ENCODE data around the gene CEL. TPM values are rescaled to one million over a fixed set of nuclear protein-coding genes. Genes with fewer than 3 reads are reported as not detected.

Gene CEL
- total and polyA plus RNA-seq, 4 donors = 0.66 to 6.3 (median 0.86) TPM

DNA sequence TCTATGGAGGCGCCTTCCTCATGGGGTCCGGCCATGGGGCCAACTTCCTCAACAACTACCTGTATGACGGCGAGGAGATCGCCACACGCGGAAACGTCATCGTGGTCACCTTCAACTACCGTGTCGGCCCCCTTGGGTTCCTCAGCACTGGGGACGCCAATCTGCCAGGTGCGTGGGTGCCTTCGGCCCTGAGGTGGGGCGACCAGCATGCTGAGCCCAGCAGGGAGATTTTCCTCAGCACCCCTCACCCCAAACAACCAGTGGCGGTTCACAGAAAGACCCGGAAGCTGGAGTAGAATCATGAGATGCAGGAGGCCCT lies 3.2 kb downstream of the CEL start:
- no peak overlapping the region for H3K27ac ChIP-seq (ENCODE audit: low read depth in 1 of 2, low read length in 1 of 2)
- H3K4me1 ChIP-seq (ENCODE audit: control insufficient read depth in 5 of 5, insufficient read depth in 5 of 5, low read length in 5 of 5) = peaks cover 0 to 3% (median 0%) of the 10 kb centered on the region in 5 donors
- TF ChIP-seq, protein P1, sequence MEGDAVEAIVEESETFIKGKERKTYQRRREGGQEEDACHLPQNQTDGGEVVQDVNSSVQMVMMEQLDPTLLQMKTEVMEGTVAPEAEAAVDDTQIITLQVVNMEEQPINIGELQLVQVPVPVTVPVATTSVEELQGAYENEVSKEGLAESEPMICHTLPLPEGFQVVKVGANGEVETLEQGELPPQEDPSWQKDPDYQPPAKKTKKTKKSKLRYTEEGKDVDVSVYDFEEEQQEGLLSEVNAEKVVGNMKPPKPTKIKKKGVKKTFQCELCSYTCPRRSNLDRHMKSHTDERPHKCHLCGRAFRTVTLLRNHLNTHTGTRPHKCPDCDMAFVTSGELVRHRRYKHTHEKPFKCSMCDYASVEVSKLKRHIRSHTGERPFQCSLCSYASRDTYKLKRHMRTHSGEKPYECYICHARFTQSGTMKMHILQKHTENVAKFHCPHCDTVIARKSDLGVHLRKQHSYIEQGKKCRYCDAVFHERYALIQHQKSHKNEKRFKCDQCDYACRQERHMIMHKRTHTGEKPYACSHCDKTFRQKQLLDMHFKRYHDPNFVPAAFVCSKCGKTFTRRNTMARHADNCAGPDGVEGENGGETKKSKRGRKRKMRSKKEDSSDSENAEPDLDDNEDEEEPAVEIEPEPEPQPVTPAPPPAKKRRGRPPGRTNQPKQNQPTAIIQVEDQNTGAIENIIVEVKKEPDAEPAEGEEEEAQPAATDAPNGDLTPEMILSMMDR (IDR thresholded peaks at IDR 0.05; ENCODE audit: control extremely low read depth, extremely low read depth) = no peak
- DNase-seq = no peak
- H3K36me3 ChIP-seq (ENCODE audit: control insufficient read depth in 4 of 4, insufficient read depth in 4 of 4, low read length in 4 of 4) = peaks cover 0 to 8% (median 0%) of the 10 kb centered on the region in 4 donors
- no peak for ATAC-seq (ENCODE audit: insufficient read depth, low FRiP score)
- 90 to 94% methylated on average over 17 of the region's 17 CpGs for WGBS, 2 donors
- no peaks in the 10 kb centered on the region for H3K9me3 ChIP-seq (ENCODE audit: control insufficient read depth in 4 of 4, insufficient read depth in 3 of 4, low read length in 3 of 4)
- no peaks in the 10 kb centered on the region for H3K27me3 ChIP-seq (ENCODE audit: control insufficient read depth in 3 of 3, insufficient read depth in 3 of 3, low read length in 2 of 3)
- no peak overlapping the region for H3K4me3 ChIP-seq
- no peak overlapping the region for H3K9ac ChIP-seq (ENCODE audit: insufficient read depth in 1 of 2, low read length in 2 of 2)

DNA sequence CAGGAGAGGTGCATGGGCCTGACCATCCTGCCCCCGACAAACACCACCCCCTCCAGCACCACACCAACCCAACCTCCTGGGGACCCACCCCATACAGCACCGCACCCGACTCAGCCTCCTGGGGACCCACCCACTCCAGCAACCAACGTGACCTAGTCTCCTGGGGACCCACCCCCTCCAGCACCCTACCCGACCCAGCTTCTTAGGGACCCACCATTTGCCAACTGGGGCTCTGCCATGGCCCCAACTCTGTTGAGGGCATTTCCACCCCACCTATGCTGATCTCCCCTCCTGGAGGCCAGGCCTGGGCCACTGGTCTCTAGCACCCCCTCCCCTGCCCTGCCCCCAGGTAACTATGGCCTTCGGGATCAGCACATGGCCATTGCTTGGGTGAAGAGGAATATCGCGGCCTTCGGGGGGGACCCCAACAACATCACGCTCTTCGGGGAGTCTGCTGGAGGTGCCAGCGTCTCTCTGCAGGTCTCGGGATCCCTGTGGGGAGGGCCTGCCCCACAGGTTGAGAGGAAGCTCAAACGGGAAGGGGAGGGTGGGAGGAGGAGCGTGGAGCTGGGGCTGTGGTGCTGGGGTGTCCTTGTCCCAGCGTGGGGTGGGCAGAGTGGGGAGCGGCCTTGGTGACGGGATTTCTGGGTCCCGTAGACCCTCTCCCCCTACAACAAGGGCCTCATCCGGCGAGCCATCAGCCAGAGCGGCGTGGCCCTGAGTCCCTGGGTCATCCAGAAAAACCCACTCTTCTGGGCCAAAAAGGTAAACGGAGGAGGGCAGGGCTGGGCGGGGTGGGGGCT lies 4.6 kb downstream of the CEL start:
- Histone ChIP-seq H3K9me3 (ENCODE audit: control insufficient read depth in 4 of 4, insufficient read depth in 3 of 4, low read length in 3 of 4) (no peaks in the 10 kb centered on the region), H3K27ac (ENCODE audit: low read depth in 1 of 2, low read length in 1 of 2) (no peak overlapping the region), H3K4me1 (ENCODE audit: control insufficient read depth in 5 of 5, insufficient read depth in 5 of 5, low read length in 5 of 5) (peaks cover 0 to 1% (median 0%) of the 10 kb centered on the region in 5 donors), H3K9ac (ENCODE audit: insufficient read depth in 1 of 2, low read length in 2 of 2) (no peak overlapping the region), H3K27me3 (ENCODE audit: control insufficient read depth in 3 of 3, insufficient read depth in 3 of 3, low read length in 2 of 3) (no peaks in the 10 kb centered on the region), H3K36me3 (ENCODE audit: control insufficient read depth in 4 of 4, insufficient read depth in 4 of 4, low read length in 4 of 4) (peaks cover 0 to 10% (median 0%) of the 10 kb centered on the region in 4 donors), H3K4me3 (no peak overlapping the region)
- no peak for ATAC-seq (ENCODE audit: insufficient read depth, low FRiP score)
- DNase-seq = no peak
- 93 to 94% methylated on average over 25 of the region's 25 CpGs for WGBS, 2 donors
- TF ChIP-seq, protein P1 (IDR thresholded peaks at IDR 0.05; ENCODE audit: control extremely low read depth, extremely low read depth) = no peak

DNA sequence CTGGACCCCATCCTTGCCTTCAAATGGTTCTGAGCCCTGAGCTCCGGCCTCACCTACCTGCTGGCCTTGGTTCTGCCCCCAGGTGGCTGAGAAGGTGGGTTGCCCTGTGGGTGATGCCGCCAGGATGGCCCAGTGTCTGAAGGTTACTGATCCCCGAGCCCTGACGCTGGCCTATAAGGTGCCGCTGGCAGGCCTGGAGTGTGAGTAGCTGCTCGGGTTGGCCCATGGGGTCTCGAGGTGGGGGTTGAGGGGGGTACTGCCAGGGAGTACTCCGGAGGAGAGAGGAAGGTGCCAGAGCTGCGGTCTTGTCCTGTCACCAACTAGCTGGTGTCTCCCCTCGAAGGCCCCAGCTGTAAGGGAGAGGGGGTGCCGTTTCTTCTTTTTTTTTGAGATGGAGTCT lies 5.2 kb downstream of the CEL start:
- Histone ChIP-seq H3K4me3 (no peak overlapping the region), H3K36me3 (ENCODE audit: control insufficient read depth in 4 of 4, insufficient read depth in 4 of 4, low read length in 4 of 4) (peaks cover 0 to 10% (median 0%) of the 10 kb centered on the region in 4 donors), H3K27me3 (ENCODE audit: control insufficient read depth in 3 of 3, insufficient read depth in 3 of 3, low read length in 2 of 3) (no peaks in the 10 kb centered on the region), H3K9ac (ENCODE audit: insufficient read depth in 1 of 2, low read length in 2 of 2) (no peak overlapping the region), H3K27ac (ENCODE audit: low read depth in 1 of 2, low read length in 1 of 2) (no peak overlapping the region), H3K9me3 (ENCODE audit: control insufficient read depth in 4 of 4, insufficient read depth in 3 of 4, low read length in 3 of 4) (no peaks in the 10 kb centered on the region), H3K4me1 (ENCODE audit: control insufficient read depth in 5 of 5, insufficient read depth in 5 of 5, low read length in 5 of 5) (no peaks in the 10 kb centered on the region)
- no peak for DNase-seq
- 92 to 93% methylated on average over 11 of the region's 11 CpGs for WGBS, 2 donors
- TF ChIP-seq, protein P1 (IDR thresholded peaks at IDR 0.05; ENCODE audit: control extremely low read depth, extremely low read depth) = no peak
- no peak for ATAC-seq (ENCODE audit: insufficient read depth, low FRiP score)

All from lung (tissue), 12 donors.